Posterior cingulate gyrus (tissue), 11 donors: Measurements from ENCODE around the gene GALNTL6.

ENCODE experiments used
- DNase-seq, 10 donors: peaks; one replicate each; pipeline versions ENCODE4 v3.0.0 to v3.0.0-alpha.2; 2020 to 2021; ENCODE audit warnings: mixed read lengths in 3 of 10
- intact Hi-C: fragments of 100-400 bp; cut with DNase I; formaldehyde crosslinking; loops from one replicate; pipeline ENCODE4 v1.15.1; 2023

GALNTL6 gene

GRCh38 chr4:172514011-172514410 is 700.8 kb downstream of the GALNTL6 start:
- peak in 1 of 10 donors; percentile 61 for DNase-seq
- intact Hi-C loops, result no loop called here

- intact Hi-C loops, result no loop called here
- no peak for DNase-seq
Measured at GRCh38 chr4:172514801-172515200, 701.6 kb downstream of the GALNTL6 start.

DNA sequence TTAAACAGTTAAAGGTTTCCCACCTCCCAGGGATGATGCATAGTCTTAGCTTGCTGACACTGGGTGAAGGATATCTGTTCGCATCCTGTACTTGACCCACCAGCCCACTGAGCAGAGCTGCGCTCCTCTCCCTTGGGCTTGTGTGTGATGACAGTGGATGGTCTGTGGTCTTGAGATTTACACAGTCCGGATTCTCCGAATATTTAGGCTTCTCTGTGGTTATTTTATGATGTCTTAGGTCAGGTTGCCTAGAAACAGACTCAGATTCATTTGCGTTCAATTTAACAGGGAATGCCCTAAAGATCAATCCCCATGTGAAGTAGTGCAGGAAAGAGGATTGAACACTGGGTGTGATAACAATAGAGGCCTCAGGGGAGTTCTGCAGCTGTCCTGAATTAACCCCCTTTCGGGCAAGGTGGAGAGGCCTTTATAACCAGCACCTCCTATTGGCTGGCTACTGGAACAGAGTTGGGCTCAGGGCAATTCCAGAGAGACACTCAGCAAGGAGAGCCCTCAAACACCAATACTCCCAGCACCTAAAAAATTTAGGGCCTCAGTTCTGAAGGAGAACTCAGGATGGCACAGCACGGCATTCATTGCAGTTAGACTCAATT is 702.2 kb downstream of the GALNTL6 start:
- intact Hi-C loops, result no loop called here
- no peak for DNase-seq

DNA sequence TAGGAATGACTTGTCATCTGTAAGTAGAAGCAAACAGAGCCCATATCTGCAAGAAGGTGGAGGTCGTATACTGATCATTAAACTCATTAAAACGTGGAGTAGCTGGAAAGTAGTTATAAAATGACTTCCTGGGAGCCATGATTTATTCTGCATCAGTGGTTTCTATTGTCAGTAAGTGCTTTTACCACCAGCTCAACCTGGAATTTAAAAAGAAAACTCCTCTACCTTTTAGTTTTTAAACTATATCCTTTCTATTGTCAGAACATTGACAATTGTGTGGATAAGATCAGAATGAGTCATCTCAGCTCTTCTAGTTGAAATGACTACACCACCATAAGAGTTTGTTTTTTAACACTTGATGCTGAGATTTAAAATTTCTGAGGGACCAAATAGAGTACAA is 704.2 kb downstream of the GALNTL6 start:
- intact Hi-C loops, result no loop called here
- no peak for DNase-seq

GRCh38 chr4:172521248-172521647 is 708.0 kb downstream of the GALNTL6 start:
- intact Hi-C loops, result no loop called here
- no peak for DNase-seq

DNA sequence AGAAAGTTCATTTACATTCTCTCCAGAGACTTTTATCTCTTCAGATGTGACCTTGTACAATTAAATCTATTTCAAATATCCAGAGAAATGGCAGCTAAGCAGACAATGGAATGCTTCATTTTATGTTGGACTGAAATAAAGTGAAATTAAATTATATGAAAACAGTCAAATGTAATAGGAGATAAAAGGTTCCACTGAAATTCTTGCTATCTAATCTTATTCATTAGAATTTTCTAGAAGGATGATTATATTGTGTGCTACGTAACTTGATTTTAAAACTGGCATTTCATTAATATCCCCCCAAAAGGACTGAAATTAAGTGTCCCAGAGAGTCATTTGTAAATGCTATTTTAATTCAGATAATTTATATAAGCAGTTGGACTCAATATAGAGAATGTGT is 708.5 kb downstream of the GALNTL6 start:
- intact Hi-C loops, result no loop called here
- DNase-seq, result no peak

GRCh38 chr4:172543249-172543648 is 730.0 kb downstream of the GALNTL6 start:
- no peak for DNase-seq
- intact Hi-C loops, result no loop called here

GRCh38 chr4:172546782-172547181 is 733.6 kb downstream of the GALNTL6 start:
- DNase-seq, result no peak
- intact Hi-C loops, result no loop called here

DNA sequence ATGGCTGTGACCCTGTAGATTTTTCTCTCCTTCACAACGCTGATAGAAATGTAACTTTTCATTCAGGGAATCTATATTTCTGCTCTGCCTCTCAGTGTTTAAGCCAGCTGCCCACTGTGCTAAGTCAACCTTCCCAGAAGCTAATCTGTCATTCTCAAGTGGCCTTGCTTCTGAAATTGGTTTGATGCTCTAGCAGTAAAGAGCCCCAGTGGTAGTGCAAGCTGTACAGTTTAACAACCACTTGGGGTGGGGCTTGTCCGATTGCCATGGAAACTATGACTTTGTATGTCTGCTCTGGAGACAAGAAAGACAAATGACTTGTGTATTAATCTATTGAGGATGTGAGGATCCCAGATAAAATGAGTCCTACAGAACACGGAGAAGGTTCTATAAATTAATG is 734.5 kb downstream of the GALNTL6 start:
- DNase-seq, result no peak
- intact Hi-C loops, result no loop called here

DNA sequence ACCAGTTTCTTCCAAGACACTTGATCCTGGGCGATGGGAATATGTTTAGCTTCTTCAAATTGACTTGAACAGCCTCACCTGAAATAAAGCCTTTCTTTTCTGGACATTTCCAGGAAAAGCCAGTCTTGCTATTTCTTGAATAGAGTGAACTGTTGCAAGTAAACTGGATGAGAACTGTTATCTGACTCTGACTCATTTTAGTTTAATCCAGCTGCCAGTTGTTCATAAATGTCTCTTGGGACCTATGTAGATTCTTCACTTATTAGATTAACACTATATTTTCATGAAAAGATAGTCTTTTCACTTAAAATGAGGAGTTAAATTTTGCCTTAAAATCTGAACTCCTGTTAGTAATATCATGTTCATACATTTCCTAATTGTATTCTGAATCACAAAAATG is 740.0 kb downstream of the GALNTL6 start:
- DNase-seq, result no peak
- intact Hi-C loops, result no loop called here

DNA sequence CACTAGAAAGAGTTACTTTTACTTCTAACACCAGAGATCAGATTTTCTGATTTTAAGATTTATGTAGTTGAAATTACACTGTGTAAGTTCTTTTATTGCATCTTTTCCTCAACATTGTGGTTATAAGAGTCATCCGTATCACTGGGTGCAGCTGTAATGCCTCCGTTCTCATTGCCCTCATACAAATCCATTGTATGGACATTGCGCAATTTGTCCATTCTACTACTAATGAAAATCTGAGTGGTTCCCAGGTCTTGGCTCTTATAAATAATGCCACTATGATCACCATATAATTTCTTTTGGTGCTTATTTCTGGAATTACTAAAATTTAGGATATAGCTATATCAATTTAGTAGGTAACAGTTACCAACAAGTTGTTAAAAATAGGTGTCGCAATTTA is 741.4 kb downstream of the GALNTL6 start:
- intact Hi-C loops, result no loop called here
- DNase-seq, result no peak

DNA sequence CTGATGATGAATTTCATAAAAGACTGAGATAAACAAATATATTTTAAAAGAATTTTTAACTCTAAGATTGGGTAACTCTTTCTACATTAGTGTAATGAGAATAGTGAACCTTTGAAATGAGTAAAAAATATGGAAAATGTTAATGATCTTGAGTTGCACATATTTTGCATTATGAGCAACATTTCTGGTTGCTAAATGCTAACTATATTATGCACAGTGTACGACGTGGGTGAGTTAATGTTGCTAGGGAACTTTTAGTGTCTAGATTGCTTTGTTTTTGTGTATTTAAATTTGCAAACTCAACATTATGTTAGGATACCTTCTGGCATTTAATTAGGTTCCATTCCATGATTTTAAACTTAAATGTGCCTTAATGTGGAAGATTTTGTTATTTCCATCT is 742.5 kb downstream of the GALNTL6 start:
- DNase-seq, result no peak
- intact Hi-C loops, result no loop called here

DNA sequence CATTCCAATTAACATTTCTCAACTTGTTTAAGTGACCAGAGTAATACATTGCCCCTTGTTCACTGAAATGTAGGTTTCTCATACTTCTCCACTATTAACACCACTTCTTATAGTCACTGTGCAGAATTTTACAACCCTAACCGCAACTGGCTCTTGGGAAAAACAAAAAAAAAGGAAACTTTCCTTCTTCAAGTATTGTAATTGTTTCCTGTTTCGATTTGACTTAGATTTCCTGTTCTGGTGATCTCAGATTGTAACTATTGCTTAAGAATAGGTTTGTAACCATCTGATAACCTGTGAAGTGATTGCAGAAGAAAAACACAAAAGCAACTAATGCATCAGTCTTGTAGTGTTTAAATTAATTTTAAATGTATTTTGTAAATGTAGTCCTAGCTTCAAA is 760.7 kb downstream of the GALNTL6 start:
- DNase-seq, result no peak
- intact Hi-C loops, result no loop called here

DNA sequence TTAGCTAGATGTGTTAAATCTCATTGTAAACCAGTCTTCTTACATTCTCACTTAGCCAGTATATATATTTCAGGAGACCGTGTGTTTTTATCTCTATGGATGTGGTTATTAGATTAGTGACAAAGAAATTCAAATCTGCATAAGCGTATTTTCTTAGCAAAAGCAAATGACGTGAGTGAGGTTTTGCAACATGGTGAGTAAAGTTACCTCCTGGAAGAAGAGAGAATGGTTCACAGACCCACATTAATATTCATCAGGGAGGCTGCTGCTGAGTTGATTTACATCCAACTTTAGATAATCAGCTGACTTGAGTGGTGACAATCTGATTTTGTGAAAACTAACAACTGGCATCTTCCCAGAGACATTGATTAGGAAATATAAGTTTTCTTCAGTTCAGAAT is 765.5 kb downstream of the GALNTL6 start:
- intact Hi-C loops, result no loop called here
- no peak for DNase-seq

GRCh38 chr4:172584816-172585215 is 771.6 kb downstream of the GALNTL6 start:
- no peak for DNase-seq
- intact Hi-C loops, result no loop called here

DNA sequence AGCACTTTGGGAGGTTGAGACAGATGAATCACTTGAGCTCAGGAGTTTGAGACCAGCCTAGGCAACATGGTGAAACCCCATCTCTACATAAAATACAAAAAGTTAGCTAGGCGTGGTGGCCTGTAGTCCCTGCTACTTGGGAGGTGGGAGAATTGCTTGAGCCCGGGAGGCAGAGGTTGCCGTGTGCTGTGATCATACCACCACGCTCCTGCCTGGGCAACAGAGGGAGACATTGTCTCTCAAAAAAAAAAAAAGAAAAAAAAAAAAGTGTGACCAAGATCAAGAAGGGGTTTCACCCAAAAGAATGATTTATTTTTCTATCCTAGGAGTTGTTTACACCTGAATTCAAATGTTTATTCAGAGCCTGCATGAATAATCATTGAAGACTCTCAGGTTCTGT is 783.0 kb downstream of the GALNTL6 start:
- intact Hi-C loops, result no loop called here
- DNase-seq, result no peak

DNA sequence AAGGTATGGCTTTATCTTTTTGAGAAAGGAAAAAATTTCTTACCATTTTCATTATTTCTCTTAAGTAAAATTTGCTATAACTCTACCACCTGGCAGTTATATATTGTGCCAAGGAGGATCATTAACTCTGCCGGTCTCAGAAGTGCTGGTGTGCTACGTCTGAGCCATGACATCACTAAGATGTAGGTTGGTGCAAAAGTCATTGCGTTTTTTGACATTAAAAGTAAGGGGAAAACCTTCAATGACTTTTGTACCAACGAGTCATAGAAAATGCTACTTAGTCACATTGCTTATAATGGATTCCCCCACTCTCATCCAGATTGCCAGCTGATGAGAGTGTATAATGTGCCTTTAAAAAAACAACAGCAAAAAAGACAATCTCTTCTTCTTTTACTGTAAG is 786.4 kb downstream of the GALNTL6 start:
- intact Hi-C loops, result no loop called here
- DNase-seq, result no peak

DNA sequence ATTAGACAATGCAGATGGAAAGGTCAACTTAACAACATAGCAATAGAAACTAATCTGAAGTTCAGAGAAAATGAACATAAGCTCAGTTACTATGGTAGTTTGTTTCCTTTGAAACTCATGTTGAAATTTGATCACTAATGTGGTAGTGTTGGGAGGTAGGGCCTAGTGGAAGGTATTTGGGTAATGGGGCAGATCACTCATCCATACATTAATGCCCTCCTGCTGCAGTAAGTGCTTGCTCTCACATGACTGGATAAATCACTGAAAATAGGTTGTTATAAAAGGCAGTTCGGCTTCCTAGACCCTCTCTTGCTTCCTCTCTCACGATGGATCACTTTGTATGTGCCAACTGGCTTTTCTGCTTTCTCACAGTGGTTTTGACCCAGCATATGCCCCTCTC is 788.0 kb downstream of the GALNTL6 start:
- intact Hi-C loops, result no loop called here
- no peak for DNase-seq

- intact Hi-C loops, result no loop called here
- DNase-seq, result no peak
Measured at GRCh38 chr4:172619218-172619617, 806.0 kb downstream of the GALNTL6 start.

DNA sequence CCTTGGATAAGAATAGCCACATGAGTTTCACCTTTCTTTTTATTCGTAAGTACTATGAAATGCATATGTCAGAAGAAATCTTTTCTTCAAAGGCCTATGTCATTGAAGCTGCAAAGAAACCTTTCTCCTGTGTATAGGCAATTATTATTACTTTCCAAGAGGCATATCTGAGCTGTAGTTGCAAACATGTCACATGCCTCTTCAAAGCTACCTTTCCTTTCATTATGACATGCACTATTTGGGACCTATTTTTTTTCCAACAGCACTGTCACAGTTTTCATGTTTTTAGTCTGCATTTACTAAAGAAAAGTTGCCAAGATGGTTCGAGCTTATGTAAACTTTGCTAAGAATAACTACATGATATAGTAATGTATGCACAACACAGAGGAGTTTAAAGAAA is 806.6 kb downstream of the GALNTL6 start:
- intact Hi-C loops, result no loop called here
- no peak for DNase-seq

DNA sequence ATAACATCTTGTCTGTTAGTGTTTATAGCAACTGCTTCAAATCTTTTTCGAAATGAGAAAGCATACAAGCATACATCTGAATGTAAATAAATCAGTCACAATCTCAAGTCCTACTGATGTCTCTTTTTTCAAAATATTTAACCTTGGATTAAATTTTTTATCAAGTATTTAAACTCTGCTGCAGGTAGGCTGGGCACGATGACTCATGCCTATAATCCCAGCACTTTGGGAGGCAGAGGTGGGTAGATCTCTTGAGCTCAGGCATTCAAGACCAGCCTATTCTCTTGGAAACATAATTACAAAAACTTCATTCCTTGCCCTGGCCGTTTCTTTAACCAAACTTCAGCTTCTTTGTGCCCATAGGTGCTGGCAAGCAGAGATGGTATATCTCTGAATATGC is 815.1 kb downstream of the GALNTL6 start:
- intact Hi-C loops, result no loop called here
- no peak for DNase-seq

- intact Hi-C loops, result no loop called here
Measured at GRCh38 chr4:172630280-172630679, 817.1 kb downstream of the GALNTL6 start.

DNA sequence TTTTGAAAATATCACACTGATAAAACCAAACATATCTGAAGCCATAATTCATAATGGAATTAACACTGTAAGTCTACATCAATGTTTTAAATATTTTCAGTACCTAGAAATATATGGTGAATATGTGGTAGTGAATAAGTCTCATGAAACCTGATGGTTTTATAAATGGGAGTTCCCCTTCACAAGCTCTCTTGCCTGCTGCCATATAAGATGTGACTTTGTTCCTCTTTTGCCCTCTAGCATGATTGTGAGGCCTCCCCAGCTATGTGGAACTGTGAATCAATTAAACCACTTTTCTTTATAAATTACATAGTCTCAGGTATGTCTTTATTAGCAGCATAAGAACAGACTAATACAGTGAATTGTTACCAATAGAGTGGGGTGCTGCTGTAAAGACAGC is 818.6 kb downstream of the GALNTL6 start:
- no peak for DNase-seq
- intact Hi-C loops, result no loop called here

More at GRCh38 chr4:172630280-172630679, 817.1 kb downstream of the GALNTL6 start:
- DNase-seq, result no peak
